Stimulated activated CD4-positive, alpha-beta T cell treated with anti-CD3 and anti-CD28 coated beads, Interleukin-4, amount 100 ng/mL, for 48 hours (primary cell): ENCODE measurements around the gene NPHP3.

Experiments used
- DNase-seq, 2 donors: peaks; one replicate each; pipeline ENCODE4 v3.0.0-alpha.2; 2020; ENCODE audit warnings: low read depth in 2 of 2

Gene NPHP3

DNA sequence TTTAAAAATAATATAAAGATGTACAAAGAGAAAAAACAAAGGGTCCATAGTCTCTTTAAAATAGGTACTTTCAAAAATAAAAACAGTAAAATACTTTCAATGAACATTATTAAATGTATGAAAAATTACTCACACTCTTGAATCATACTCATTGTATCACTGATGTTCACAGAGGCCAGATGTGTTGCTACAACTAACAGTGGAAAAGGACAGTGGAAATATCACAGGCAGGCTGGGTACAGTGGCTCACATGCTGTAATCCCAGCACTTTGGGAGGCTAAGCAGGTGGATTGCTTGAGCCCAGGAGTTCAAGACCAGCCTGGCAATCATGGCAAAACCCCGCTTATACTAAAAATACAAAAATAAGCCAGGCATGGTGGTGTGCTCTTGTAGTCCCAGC is 26.8 kb downstream of the NPHP3 start:
- no peak for DNase-seq

DNA sequence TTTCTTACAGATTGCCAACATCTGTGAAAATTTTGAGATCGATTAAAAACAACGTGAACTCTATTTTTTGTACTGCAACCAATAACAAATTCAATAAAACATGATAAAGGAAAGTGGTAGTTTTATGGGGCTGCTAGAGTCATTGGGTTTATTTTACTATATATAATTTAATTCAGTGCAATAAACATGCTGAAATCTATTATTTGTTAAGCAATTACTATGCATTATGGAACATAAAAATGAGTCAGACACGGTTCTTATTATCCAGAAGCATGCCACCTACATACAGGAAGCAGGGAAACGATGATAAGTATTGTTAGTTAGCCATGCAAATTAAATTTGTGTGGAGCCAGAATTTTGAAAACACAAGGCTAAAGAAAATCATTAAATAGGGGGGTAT is 27.2 kb downstream of the NPHP3 start:
- DNase-seq = no peak

DNA sequence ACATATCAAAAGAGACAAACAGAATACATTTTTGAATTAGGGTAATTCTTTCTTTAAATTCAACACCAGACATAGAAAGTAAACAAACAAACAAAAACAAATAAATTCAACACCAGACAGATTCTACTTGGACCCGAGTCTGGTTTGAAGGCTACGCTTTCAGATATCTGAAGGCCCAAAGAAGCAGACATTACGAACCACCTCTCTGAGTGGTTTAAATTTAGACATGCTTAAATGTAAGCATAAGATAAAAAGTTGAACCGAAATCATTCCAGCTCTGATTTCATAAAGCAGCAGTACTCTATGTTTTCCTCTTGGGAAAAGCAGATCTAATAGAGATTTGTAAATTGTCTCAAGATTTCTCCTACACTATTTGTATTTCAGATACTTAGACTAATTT is 32.2 kb downstream of the NPHP3 start:
- DNase-seq = no peak

DNA sequence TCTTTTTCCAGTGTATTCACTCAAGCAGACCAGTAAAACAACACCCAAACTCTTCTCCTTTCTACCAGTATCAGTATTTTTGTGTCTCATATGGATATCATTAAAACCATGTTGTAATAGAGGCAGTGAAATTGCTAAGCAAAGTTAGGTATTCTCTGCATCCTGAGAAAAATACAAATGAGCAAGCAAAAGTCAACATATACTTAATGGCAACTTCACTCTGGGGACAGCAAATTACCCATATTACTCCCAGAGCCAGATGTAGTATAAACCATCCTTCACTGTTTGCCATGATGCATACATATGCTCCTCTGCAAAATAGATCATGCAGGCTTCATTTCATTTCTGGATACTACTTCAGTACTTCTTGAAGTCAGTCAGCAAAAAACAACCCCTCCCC is 40.0 kb downstream of the NPHP3 start:
- no peak for DNase-seq

DNA sequence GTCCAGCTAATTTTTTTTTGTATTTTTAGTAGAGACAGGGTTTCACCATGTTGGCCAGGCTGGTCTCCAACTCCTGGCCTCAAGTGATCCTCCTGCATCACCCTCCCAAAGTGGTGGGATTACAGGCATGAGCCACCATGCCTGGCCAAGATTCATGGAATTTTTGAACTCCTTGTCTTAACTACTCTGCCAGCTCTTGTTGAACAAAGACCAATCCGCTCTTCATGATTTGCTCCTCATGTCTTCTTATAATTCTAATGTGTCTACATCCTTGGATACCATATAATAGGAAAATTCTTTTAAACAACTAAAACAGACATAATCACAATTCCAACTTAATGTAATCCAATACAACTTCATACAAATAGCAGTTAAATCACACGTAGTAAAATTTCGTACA is 40.8 kb downstream of the NPHP3 start:
- DNase-seq = no peak

DNA sequence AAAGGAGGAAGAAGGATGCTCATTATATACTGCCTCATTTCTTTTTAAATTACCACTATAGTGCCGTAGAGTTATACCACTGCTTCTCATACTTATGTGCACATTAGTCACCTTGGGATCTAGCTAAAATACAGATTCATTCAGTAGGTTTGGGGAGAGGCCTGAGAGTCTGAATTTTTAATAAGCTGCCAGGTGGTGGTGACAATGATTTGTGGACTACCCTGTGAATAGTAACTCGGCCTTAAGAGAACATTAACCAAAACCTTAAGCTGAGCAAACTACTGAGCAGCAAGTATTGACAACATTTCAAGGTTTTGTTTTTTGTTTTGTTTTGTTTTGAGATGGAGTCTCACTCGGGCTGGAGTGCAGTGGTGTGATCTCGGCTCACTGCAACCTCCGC is 42.3 kb downstream of the NPHP3 start:
- DNase-seq = no peak

DNA sequence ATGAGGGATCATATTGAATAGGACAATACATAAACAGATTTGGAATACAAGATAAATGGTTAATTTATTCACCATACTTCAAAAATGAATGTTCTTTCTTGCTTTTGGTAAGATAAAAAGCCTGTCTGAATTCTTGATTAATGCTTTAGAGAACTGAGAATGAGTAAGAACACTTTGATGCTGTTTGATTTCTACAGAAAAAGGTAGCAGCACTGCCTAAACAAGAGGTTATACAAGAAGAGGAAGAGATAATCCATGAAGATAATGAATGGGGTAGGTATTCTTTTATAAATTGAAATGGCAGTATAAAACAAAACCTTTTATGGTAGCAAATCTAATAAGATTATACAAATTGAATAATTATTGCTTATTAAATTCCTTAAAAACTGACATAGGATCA is 46.8 kb downstream of the NPHP3 start:
- no peak for DNase-seq

DNA sequence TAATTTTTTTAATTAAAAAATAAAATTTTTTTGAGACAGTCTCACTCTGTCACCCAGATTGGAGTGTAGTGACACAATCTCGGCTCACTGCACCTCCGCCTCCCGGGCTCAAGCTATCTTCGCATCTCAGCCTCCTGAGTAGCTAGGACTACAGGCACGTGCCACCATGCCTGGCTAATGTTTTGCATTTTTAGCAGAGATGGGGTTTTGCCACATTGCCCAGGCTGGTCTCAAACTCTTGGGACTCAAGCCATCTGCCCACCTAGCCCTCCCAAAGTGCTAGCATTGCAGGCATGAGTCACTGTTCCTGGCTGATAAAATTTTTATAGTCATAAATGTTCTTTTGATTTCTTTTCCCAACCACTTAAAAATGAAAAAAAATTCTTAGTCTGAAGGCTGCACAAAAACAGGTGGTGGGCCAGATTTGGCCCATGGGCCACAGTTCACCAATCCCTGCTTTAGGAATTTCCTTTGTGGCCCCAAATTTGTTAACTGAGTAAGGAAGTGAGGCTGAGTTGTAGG is 52.9 kb downstream of the NPHP3 start:
- no peak for DNase-seq

DNA sequence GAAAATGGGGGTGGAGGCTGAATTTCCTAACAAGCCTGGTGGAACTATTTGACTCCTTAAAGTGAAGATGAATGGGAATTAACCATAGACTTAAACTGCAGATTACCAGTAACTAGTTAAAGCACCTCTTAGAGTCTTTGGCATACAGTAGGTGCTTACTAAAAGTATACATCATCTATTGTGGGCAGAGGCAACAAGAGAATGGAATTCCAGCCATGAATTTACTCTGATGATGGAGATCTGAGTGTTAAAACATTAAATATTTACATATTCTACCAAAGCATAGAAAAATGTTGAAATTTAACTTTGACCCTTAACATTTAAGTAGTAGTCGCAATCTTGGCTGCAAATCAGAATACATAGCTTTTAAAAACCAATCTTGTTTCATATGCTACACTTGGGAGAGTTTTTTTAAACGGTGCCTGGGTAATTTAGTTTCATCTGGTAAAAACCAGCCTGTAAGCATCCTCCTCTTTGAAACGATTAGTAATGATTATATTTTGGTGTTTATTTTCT is 56.9 kb downstream of the NPHP3 start:
- no peak for DNase-seq

DNA sequence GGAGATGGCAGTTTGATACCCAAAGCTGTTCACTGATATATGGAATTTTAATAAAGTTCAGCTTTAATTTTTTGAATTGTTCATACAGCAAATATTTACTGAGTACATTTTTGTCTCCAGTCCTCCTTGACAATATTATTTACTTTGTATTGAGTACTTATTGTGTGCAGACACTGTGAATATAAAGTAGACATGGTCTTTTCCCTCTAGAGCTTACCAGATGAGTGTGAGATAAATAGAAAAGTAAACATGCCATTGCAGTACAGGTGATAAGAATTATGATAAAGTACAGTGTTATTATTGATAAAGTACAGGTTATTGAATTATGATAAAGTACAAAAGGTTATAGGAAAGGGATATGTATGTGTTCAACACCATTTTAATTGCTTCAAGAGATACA is 60.0 kb downstream of the NPHP3 start:
- no peak for DNase-seq

DNA sequence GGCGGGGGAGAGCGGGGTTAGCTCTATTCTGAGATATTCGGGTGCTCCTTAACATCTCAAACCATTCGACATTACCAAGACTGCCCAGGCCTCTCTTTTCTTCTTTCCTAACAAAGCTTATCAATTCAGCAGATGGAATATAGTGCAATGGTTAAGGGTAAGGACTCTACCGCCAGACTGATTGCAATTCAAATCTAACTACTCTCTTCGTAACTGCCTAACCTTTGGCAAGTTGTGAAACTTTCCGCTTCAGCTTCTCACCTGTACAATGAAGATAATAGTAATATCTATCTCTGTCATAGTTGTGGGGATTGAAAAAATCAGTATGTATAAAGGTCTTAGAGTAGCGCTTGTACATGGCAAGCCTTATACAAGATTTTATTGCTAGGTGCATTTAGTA is 61.1 kb downstream of the NPHP3 start:
- DNase-seq = no peak

DNA sequence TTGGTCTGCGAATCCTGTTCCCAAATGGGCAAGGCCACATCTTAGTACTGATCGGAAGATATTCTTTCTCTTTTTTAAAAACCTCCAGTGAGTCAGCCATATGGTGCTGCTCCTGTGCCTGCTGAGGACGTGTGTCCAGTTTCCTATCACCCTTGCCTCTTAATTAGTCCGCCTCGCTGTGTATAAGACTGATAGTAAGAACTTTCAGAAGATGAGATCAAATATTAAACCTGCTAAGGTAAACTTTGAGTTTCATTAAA is 61.5 kb downstream of the NPHP3 start:
- no peak for DNase-seq

DNA sequence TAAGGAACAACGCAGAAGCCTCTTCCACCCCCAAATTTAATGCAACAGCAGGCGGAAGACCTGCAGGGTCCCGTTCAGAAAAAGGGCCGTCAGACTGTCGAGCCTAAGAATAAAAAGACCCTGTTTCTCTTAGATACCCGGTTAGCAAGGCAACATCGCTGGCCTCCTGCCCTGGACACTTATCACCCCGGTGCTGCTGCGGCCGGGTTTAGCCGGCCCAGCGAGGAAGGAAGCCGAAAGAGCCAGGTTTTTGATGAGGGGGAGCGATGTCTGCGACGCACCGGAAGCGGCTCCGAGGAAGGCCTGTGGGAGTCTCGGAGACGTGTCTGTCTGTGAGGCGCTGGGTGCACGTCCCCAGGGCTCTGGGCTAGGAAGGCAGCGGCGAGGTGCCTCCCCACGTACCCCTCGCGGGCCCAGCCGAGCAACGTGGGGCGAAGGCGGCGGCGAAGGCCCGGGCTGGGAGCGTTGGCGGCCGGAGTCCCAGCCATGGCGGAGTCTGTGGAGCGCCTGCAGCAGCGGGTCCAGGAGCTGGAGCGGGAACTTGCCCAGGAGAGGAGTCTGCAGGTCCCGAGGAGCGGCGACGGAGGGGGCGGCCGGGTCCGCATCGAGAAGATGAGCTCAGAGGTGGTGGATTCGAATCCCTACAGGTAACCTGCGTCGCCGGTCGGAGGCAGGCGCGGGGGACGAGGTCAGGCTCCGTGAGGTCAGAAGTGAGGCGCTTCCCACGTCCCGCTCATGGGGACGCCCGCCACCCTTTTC is 62.0 kb downstream of the NPHP3 start, which contains the start of gene UBA5:
TSS of gene UBA5 (plus strand) at position 278 of the 759 bp plus-strand sequence. CDS start at position 487, 209 bp downstream.
- peak; percentile 52 to 71 for DNase-seq

DNA sequence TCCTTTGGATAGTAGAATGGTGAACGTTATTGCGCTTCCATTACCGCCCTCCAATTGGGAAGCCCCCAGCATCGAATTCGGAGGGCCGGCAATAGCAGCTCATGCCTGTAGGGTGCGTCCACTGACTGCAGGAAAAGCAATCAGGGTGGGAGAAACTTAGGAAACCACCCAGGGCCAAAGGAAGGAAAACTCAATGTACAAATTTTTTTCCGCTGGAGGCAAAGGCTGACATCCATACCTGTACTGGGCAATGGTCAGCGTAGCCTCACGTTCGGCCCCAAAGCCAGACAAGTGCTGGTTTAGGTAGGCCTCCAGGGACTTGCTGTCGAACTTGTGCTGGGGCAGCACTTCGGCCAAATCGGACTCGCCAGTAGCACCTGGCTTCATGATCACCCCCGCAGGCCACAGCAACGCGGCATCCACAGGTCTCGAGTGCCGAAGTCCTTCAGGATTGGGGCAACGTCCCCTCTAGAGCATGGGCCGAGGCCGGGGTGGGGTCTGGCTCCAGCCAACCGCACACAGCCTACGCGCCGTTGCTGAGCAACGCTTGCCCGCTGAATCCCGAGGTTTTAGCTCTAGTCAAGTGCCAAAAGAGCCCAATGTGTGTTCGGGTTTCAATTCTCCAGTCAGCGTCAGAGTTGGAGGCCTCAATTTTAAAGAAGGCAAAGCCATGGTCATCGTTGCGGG is 62.7 kb downstream of the NPHP3 start, which contains the start of gene ACAD11:
TSS of gene ACAD11 (minus strand) at position 445 of the 687 bp plus-strand sequence. CDS start at position 387, 58 bp downstream.
- DNase-seq = peak; percentile 13 to 16

DNA sequence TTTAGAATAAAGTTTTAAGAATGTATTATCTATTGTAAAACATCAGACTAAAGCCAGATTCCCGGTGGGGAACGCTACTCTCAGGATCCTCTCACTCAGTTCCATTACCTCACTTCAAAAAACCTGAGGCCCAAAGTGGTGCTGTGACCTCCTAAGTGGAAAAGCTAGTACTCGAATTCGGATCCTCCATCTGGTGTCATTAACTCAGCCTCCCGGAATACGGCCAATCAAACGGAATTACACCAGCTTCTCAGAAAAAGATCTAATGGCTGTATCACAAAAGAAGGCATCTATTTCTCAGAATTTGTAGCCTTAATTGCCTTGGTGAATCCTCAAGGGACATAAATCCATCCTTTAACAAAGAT is 63.2 kb downstream of the NPHP3 start:
- DNase-seq = no peak

DNA sequence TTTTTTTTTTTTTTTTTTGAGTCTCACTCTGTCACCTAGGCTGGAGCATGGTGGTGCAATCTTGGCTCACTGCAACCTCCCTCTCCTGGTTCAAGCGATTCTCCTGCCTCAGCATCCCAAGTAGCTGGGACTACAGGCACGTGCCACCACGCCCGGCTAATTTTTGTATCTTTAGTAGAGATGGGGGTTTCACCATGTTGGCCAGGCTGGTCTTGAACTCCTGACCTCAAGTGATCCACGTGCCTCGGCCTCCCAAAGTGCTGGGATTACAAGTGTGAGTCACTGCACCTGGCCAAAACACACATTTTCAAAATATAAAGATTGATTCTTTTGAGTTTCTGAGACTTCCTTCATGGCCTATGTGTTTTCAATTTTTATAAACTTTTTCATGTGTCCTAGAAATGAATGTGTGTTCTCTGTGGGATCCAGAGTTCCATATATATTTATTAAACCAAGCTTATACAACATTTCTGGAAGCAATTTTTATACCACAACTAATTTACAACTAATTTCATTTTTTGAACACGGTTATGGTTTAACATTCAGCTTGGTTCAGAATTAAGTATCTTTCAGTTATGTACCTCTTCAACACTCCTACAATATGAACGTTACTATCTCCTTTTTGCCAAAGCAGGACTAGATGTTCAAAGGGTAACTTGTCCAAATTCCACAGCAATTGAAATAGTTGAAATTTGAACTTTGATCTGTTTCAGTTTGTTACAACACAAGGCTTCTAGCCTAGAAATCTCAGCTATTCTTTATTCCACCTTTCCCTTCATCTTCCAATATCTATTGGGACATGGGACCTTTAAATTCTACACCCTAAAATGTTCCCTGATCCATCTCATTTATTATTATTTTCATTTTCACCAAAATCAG is 64.1 kb downstream of the NPHP3 start:
- no peak for DNase-seq

DNA sequence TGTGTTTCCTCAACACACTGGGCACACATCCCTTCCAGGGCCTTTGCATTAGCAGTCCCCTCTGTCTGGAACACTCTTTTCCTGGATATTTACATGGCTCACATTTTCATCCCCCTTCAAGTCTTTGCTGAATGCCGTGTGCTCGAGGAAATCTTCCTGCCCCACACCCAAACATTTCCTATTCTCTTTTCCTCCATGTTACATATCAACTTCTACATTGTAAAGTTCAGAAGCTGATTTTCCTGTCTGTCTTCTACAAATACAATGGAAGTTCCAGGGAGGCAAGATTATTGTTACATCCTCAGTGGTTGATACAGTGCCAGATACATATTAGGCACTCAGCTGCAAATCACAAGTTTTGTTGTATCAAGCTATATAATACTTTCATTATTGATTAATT is 66.7 kb downstream of the NPHP3 start:
- no peak for DNase-seq

DNA sequence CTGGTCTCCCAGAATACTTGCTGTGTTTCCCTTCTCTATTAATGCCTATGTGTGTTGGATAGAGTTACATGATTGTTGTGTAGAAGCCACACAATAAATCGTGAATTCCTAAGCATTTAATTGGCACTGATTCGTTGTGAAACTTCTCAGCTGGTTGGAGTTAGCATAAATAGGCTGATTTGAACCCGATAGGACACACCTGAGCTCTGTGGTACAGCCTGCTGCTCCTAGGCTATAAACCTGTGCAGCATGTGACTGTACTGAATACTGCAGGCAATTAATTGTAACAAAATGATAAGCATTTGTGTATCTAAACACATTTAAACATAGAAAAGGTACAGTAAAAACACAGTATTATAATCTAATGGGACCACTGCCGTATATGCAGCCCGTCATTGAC is 67.5 kb downstream of the NPHP3 start:
- DNase-seq = no peak

DNA sequence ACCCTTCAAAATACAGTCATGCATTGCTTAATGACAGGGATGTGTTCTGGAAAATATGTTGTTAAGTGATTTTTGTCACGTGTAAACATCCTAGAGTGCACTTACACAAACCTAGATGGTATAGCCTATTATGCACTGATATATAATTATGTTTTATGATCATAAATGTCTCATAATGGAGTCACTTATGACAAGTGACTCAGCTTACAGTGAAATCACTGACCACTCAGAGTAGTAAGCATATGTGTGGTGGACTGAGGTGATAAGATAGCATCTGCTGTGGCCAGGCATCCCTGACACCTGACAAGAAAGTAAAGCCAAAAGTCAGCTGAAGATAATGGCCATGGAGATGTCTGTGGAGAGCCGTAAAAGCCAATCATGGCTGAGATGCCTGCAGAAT is 68.0 kb downstream of the NPHP3 start:
- no peak for DNase-seq

DNA sequence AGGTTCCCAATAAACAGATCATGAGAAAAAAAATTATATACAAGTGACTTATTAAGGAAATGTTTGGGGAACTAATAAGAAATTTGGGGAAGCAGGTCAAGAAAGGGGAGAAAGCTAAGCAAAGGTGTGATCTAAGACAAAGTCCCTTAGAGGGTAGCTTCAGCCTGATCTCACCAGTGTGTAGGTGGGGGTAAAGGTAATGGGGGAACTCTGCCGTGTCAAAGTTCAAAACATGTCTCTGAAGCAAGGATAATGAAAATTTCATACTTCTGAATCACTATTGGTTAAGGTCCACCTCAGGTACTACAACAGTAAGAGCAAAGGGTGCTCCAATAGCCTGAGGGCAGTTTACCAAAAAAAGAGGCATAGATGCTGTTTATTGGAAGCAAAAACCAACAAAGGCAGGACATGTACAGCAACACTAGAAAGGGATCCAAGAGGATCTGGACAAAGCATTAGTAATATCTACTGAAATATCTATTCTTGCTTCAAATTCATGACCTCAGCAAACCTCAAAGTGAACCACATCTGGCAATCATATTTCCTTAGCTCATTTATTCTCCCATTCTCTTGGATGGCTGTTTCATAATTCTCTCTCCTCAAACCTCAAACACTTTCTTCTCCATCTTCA is 69.5 kb downstream of the NPHP3 start:
- no peak for DNase-seq

DNA sequence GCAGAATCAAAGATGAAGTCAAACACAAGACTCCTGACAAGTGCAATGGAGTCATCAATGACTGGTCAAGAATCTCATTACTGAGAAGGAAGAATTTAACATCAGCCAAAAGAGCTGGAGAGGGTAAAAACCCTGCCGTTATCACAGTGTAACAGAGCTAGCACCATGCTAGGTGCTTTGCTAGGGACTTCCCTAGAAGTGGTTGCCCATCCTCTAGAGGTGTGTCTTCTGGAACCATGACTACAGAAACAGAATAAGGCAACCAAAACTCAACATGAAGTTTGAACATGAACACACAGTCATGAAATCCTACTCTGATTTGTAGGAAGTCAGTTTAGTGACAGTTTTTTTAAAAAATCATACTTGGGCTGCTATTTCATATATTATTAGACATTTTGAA is 72.1 kb downstream of the NPHP3 start:
- DNase-seq = no peak

DNA sequence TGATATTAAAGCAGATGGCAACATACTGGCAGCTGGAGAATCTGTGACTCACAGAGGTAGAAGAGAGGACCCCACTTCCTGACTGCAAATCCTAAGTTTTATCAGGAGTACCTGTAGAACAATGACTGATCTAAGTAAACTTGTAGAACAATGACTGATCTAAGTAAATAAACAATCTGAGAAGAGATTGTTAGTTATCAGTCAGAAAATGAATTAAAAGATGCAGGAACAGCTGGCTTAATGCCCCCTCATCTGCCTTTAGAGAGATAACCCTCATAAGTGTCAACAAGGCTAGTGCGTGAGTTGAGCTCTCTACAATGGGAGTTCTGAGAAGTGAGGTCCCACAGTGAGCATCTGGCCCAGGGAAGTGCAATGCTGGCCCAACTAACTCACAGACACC is 77.2 kb downstream of the NPHP3 start:
- DNase-seq = no peak
